Mucosa of gallbladder (tissue), 1 donor: ENCODE results near the gene TOM1L2. TPM values are rescaled to one million over a fixed set of nuclear protein-coding genes. Genes with fewer than 3 reads are reported as not detected.
"Not testable (repeated sequence)": the region's sequence is repeated elsewhere in the genome, so short reads cannot be mapped to it uniquely, and the experiment has no call there.

Experiments
- DNase-seq: peaks from one replicate; pipeline ENCODE4 v3.0.0-alpha.2; 2020; ENCODE audit warnings: low spot score
- total RNA-seq: library from RNA; stranded (reverse); gene quantifications from one replicate; pipeline ENCODE4 v1.2.1, GENCODE V29; 2021
- donor health status: DM: no; HTN: no; CAD: no.

Gene TOM1L2
- total RNA-seq, 1 donor from 2014 or later, result 81.3 TPM

GRCh38 chr17:17970699-17971430 is 1.3 kb downstream of the TOM1L2 start:
- DNase-seq, result no peak

- no peak for DNase-seq
Measured at GRCh38 chr17:17966399-17966798, 5.8 kb downstream of the TOM1L2 start.

DNA sequence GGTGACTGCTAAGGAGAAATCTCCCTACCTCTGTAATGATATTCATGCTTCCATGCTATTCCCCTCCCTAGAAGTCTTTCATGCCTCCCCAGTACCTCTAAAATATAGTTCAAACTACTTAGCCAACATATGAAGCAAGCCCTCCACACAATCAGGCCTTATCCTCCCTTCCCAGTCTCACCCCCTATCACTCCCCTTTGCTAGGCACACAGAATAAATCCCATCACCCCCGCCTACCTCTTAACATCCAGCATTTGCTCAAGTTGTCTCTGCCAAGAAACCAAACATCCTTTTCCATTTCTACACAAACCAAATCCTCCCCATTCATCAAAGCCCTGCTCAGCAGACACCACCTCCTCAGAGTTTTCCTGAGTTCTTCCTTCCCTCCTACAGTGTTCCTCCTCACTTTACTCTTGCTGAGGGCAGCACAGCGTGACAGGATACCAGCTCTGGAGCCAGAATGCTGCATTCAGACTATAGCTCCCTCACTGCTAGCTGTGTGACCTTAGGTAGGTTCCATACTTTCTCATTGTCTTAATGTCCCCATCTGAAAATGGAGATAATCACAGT is 7.0 kb downstream of the TOM1L2 start:
- DNase-seq, result no peak

- no peak for DNase-seq
Measured at GRCh38 chr17:17964710-17965109, 7.5 kb downstream of the TOM1L2 start.

GRCh38 chr17:17963694-17964436 is 8.3 kb downstream of the TOM1L2 start:
- no peak for DNase-seq

- DNase-seq, result no peak
Measured at GRCh38 chr17:17963066-17963465, 9.1 kb downstream of the TOM1L2 start.

DNA sequence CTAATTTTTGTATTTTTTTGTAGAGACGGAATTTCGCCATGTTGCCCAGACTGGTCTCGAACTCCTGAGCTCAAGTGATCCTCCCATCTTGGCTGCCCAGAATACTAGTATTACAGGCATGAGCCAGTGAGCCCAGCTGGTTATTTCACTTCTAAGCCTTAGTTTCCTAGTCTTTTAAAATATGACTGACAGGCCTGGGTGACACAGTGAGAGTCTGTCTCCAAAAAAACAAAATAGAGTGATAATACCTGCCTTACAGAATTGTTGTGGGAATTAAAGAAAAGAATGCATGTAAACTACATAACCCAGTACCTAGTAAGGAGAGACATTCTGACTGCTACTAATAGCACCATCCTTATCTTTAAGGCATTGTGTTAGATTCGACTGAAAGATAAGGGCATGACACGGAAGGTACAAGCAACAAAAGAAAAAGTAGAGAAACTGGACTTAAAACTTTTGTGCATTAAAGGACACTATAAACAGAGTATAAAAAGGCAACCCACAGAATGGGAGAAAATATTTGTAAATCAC is 11.6 kb downstream of the TOM1L2 start:
- DNase-seq, result no peak

DNA sequence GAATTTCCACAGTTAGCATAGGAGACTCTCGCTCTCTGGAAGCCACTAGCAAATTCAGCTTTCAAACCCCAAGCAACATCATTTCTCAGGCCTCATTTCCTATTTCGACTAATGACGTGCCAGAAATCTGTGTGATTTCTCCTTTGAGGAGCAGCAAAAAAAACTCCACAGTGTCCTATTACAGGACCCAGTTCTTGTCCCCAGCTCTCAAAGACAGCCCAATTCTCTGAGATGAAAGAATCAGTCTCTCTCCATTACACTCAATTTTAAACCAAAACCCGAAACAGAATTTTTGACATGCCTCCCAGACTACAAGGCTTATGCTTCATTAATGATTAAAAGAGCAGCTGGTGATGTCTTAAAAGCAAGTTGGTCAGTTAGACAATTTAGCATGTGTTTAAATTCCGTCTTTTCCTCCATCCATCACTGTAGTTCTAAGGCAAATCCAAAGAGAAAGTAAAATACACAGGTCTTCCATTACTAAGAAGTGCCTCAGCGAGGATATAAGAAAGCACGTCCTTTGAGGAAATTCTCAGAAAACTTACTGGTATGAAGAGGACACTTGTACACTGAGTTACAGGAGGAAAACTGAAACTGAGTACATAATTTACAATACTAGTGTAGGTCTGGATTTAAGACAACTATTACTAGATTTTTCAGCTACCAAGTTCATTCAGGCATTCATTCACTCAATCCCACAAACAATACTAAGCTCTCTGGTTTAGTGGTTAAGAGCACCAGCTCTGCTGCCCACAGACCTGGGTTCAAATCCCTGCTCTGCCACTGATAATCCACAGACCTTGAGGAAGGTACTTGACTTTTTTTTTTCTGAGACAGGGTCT is 12.5 kb downstream of the TOM1L2 start:
- DNase-seq, result no peak

- DNase-seq, result no peak
Measured at GRCh38 chr17:17958982-17959381, 13.2 kb downstream of the TOM1L2 start.

DNA sequence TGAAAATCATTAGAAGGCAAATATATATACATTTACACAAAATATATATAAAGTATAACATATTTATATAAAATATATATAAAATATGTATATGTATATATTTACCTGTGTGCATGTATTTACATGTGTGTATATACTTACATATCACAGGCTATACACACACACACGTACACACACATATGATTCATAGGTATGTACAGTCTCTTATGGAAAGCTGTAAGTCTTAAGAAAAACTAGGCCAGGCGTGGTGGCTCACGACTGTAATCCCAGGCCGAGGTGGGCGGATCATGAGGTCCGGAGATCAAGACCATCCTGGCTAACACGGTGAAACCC is 14.7 kb downstream of the TOM1L2 start:
- no peak for DNase-seq

DNA sequence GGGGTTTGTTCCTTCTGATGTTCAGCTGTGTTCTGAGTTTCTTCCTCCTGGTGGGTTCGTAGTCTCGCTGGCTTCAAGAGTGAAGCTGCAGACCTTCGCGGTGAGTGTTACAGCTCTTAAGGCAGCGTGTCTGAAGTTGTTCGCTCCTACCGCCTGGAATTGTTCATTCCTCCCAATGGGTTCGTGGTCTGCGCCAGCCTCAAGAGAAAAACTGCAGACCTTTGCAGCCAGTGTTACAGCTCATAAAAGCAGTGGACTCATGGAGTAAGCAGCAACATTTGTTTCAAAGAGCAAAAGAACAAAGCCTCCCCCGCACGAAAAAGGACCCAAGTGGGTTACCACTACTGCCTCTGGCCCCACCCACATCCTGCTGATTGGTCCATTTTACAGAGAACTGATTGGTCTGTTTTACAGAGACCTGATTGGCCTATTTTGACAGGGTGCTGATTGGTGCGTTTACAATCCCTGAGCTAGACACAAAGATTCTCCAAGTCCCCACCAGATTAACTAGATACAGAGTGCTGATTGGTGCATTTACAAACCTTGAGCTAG is 16.3 kb downstream of the TOM1L2 start:
- not testable (repeated sequence) for DNase-seq

DNA sequence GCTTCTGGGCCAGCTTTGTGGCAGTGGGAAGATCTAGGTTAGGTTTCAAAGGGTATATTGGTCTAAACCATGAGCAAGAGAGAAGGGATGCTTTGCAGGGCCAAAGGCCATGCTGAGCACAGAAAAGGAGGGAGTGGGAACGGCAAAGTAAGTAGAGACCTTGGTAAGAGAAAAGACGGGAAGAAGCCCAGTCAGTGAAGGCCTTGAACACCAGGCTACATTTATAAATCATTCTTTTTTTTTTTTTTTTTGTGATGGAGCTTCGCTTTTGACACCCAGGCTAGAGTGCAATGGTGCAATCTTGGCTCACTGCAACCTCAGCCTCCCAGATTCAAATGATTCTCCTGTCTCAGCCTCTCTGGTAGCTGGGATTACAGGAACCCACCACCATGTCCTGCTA is 18.1 kb downstream of the TOM1L2 start:
- no peak for DNase-seq

DNA sequence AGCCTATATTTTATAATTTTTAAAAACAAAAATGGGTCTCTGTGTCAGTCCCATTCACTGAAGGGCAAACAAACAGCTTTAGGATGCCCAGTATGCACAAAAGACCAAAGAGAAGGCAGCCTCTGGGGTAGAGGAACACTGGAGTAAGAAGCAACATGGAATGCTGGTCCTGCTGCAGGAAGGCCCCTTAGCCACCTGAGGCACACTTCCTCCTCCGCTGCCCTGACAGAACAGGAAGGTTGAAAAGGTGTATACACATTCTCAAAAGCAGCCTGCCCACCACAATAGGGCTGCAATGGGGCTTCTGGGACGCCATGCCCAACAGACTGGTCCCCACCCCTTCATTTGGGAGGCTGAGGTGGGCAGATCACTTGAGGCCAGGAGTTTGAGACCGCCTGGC is 19.5 kb downstream of the TOM1L2 start:
- no peak for DNase-seq

GRCh38 chr17:17951524-17951923 is 20.7 kb downstream of the TOM1L2 start:
- no peak for DNase-seq

DNA sequence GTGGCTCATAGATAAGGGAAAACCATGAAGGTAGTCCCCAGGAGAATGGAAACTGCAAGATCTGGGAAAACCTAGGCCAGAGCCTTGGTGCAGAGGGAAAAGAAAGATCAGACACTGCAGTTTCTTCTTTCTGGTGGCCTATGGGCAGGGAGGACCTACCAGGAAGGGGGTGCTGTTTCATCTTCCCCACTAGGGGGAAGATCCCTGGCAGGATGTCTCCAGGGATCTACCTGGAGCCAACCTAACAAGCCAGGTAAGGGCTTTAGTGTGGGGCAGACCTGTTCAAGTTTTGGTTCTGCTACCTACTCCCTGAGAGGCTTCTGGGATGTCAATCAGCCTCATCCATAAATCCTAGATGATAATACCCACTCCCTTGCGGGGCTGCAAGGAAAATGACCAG is 21.4 kb downstream of the TOM1L2 start:
- no peak for DNase-seq

DNA sequence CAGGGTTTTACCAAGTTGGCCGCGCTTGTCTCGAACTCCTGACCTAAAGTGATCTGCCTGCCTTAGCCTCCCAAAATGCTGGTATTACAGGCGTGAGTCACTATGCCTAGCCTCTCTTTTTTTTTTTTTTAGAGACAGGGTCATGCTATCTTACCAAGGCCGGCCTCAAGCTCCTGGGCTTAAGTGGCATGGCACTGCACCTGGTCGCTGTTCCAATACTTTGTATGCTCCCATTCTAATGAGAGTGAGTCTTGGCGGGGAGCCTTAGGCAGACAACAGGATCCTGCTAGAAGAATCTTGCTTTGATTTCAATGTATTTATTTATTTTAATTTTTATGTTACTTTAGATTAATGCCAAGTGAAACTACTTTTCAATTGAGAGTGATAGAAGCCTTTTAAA is 21.9 kb downstream of the TOM1L2 start:
- DNase-seq, result no peak

GRCh38 chr17:17947966-17948365 is 24.2 kb downstream of the TOM1L2 start:
- no peak for DNase-seq

DNA sequence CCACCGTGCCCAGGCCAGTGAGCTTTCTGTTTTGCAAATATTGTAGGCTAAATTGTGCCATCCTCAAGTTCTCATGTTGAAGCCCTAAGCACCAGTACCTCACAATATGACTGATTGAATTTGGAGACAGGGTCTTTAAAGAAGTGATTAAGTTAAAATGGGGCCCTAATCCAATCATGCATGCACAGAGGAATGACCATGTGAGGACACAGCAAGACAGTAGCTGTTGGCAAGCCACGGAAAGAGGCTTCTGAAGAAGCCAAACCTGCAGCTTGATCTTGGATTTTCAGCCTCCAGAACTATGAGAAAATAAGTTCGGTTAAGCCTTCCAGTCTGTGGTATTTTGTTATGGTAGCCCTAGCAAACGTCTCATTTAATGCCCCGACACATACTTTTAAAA is 24.9 kb downstream of the TOM1L2 start:
- no peak for DNase-seq

GRCh38 chr17:17946093-17946492 is 26.1 kb downstream of the TOM1L2 start:
- DNase-seq, result no peak

GRCh38 chr17:17944743-17945142 is 27.5 kb downstream of the TOM1L2 start:
- DNase-seq, result no peak

GRCh38 chr17:17944242-17944641 is 28.0 kb downstream of the TOM1L2 start:
- no peak for DNase-seq
